Tibial nerve (tissue), 3 donors: ENCODE measurements around the gene DNAJA2.

Source experiments
- POLR2A ChIP-seq, 2 donors: fragments of 450-650 bp; IDR thresholded peaks; one replicate each; pipeline ENCODE4 v1.6.1; 2017; ENCODE audit warnings: antibody characterized with exemption in 2 of 2, mild to moderate bottlenecking in 2 of 2, moderate library complexity in 2 of 2
- TF ChIP-seq, protein P1 (sequence below), 5 experiments: fragments of 200-600 bp in 3 of 5; fragments of 450-650 bp in 2 of 5; sonication (generic) in 3 of 5; IDR thresholded peaks; one replicate each; pipeline ENCODE4 v1.5.1; 2016 to 2019; ENCODE audit warnings: antibody characterized with exemption in 5 of 5, mild to moderate bottlenecking in 3 of 5, moderate library complexity in 2 of 5

DNA sequence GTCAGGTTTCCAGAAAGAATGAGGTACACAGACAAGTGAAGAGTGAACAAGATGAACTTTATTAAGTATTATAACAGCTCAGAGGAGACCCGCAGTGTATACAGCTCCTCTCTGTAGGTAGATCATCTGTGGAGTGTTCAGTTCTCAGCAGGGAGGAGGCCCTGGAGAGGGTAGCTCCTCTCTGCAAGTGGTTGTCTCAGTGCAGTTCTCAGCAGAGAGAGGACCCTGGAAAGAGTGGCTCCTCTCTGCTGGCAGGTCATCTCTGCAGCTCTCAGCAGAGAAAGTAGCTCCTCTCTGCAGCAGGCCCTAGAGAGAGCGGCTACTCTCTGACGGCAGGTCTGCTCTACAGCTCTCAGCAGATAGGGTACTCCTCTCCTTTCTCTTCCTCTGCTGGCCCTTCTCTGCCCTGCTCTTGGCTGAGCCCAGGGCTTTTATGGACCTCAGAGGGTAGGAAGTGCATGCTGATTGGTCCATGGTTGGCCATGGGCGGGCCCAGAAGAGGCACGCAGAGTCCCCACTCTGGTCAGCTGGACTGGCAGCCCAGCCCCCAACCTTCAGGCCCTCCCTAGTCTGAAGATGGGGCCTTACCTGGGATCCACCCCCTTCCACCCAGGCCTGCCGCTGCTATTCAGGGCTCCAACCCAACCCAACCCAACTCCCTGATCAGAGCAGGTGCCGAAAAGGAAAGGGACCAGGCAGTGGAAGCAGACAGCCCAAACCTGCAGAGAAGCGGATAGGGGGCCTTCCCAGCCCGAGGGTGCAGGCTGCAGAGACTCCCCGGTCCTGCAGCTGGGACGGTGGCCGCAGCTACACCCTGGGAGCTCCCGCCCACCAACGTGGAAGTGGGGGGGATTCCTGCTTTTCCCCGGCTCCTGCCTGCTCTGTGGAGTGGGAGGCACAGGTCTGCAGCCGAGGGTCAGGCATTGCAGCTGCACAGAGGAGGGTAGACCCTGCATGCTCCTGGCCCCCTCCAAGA is 18.5 kb upstream of the DNAJA2 start:
- TF ChIP-seq, protein P1, sequence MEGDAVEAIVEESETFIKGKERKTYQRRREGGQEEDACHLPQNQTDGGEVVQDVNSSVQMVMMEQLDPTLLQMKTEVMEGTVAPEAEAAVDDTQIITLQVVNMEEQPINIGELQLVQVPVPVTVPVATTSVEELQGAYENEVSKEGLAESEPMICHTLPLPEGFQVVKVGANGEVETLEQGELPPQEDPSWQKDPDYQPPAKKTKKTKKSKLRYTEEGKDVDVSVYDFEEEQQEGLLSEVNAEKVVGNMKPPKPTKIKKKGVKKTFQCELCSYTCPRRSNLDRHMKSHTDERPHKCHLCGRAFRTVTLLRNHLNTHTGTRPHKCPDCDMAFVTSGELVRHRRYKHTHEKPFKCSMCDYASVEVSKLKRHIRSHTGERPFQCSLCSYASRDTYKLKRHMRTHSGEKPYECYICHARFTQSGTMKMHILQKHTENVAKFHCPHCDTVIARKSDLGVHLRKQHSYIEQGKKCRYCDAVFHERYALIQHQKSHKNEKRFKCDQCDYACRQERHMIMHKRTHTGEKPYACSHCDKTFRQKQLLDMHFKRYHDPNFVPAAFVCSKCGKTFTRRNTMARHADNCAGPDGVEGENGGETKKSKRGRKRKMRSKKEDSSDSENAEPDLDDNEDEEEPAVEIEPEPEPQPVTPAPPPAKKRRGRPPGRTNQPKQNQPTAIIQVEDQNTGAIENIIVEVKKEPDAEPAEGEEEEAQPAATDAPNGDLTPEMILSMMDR (IDR thresholded peaks at IDR 0.05), result no peak
- TF ChIP-seq POLR2A (IDR thresholded peaks at IDR 0.05), result no peak
